Loucy (cell line): ENCODE data around the gene RIPK4.

ENCODE experiments used
- H2AFZ ChIP-seq: fragments of 200-600 bp; sonication (generic); 2 replicates; pipeline ENCODE4 v1.6.0; 2016; ENCODE audit warnings: antibody characterized with exemption, mild to moderate bottlenecking, low read length, moderate library complexity
- H3F3A ChIP-seq: fragments of 200-600 bp; 2 replicates; pipeline ENCODE4 v1.6.0; 2016; ENCODE audit warnings: antibody characterized with exemption, low read depth, mild to moderate bottlenecking
- H3K27me3 ChIP-seq: fragments of 200-600 bp; sonication (generic); 2 replicates; pipeline ENCODE4 v1.6.1; 2014; ENCODE audit warnings: low read length, mild to moderate bottlenecking; ENCODE audit not compliant: insufficient read depth, poor library complexity, severe bottlenecking
- H3K36me3 ChIP-seq: fragments of 200-600 bp; sonication (generic); 2 replicates; pipeline ENCODE4 v1.6.1; 2016; ENCODE audit warnings: low read length; ENCODE audit not compliant: insufficient read depth
- H3K4me1 ChIP-seq: fragments of 200-600 bp; sonication (generic); 2 replicates; pipeline ENCODE4 v1.5.1; 2014; ENCODE audit warnings: low read length, mild to moderate bottlenecking; ENCODE audit not compliant: insufficient read depth, poor library complexity, severe bottlenecking
- H3K4me2 ChIP-seq: fragments of 200-600 bp; sonication (generic); 2 replicates; pipeline ENCODE4 v1.6.0; 2014; ENCODE audit warnings: antibody characterized with exemption, low read length, low read depth, mild to moderate bottlenecking; ENCODE audit not compliant: poor library complexity, severe bottlenecking
- H3K4me3 ChIP-seq: fragments of 200-600 bp; sonication (generic); 2 replicates; pipeline ENCODE4 v1.5.1; 2014; ENCODE audit warnings: low read length, mild to moderate bottlenecking, mixed read lengths; ENCODE audit not compliant: poor library complexity, severe bottlenecking
- H3K79me2 ChIP-seq: fragments of 200-600 bp; sonication (generic); 2 replicates; pipeline ENCODE4 v1.6.1; 2014; ENCODE audit warnings: low read length; ENCODE audit not compliant: insufficient read depth
- H3K9ac ChIP-seq: fragments of 200-600 bp; sonication (generic); 2 replicates; pipeline ENCODE4 v1.6.0; 2014; ENCODE audit warnings: mild to moderate bottlenecking, low read depth, low read length, moderate library complexity; ENCODE audit not compliant: poor library complexity, severe bottlenecking
- H3K9me2 ChIP-seq: fragments of 200-600 bp; sonication (generic); replicated peaks from 2 replicates; pipeline ENCODE4 v1.6.1; 2016; ENCODE audit warnings: low read depth, low read length, mixed read lengths
- H3K9me3 ChIP-seq: fragments of 200-600 bp; sonication (generic); 2 replicates; pipeline ENCODE4 v1.6.1; 2014; ENCODE audit warnings: mild to moderate bottlenecking, antibody characterized with exemption, low read length, low read depth; ENCODE audit not compliant: insufficient read depth
- H4K20me1 ChIP-seq: fragments of 200-600 bp; sonication (generic); 2 replicates; pipeline ENCODE4 v1.6.0; 2014; ENCODE audit warnings: antibody characterized with exemption, low read length, mild to moderate bottlenecking; ENCODE audit not compliant: insufficient read depth, poor library complexity, severe bottlenecking
- CTCF ChIP-seq: fragments of 200-600 bp; sonication (generic); conservative IDR thresholded peaks from 2 replicates; pipeline ENCODE4 v1.5.1; 2014; ENCODE audit warnings: mild to moderate bottlenecking, antibody characterized with exemption, low read length
- EZH2phosphoT487 ChIP-seq: fragments of 200-600 bp; IDR thresholded peaks from 2 replicates; pipeline ENCODE4 v1.6.1; 2018; ENCODE audit warnings: antibody characterized with exemption, mild to moderate bottlenecking, moderate library complexity, borderline replicate concordance

Gene RIPK4

GRCh38 chr21:41803316-41803715 is 36.5 kb upstream of the RIPK4 start:
- H3K4me2 ChIP-seq, result no peak overlapping the region
- no peaks in the 10 kb centered on the region for H3K9me3 ChIP-seq
- no peaks in the 10 kb centered on the region for H4K20me1 ChIP-seq
- H3K4me1 ChIP-seq, result no peaks in the 10 kb centered on the region
- no peak overlapping the region for H3K4me3 ChIP-seq
- H3F3A ChIP-seq, result no peaks in the 10 kb centered on the region
- H3K9ac ChIP-seq, result no peak overlapping the region
- H3K27me3 ChIP-seq, result no peaks in the 10 kb centered on the region
- peaks cover 38% of the 10 kb centered on the region; the same call in 1 of the 2 replicates for H3K36me3 ChIP-seq
- TF ChIP-seq CTCF (no peak), EZH2phosphoT487 (no peak)
- no peak overlapping the region for H2AFZ ChIP-seq
- no peaks in the 10 kb centered on the region for H3K9me2 ChIP-seq
- no peaks in the 10 kb centered on the region for H3K79me2 ChIP-seq

- TF ChIP-seq EZH2phosphoT487 (no peak), CTCF (no peak)
- Histone ChIP-seq H3K79me2 (no peaks in the 10 kb centered on the region), H3F3A (no peaks in the 10 kb centered on the region), H3K4me2 (no peak overlapping the region), H3K9me3 (no peaks in the 10 kb centered on the region), H3K36me3 (peaks cover 43% of the 10 kb centered on the region; the same call in 1 of the 2 replicates), H3K9me2 (no peaks in the 10 kb centered on the region), H3K27me3 (no peaks in the 10 kb centered on the region), H2AFZ (no peak overlapping the region), H3K4me3 (no peak overlapping the region), H3K4me1 (no peaks in the 10 kb centered on the region), H4K20me1 (no peaks in the 10 kb centered on the region), H3K9ac (no peak overlapping the region)
Observed at GRCh38 chr21:41802684-41803083, 35.8 kb upstream of the RIPK4 start.

- H2AFZ ChIP-seq, result no peak overlapping the region
- no peaks in the 10 kb centered on the region for H4K20me1 ChIP-seq
- no peaks in the 10 kb centered on the region for H3K79me2 ChIP-seq
- H3K9me3 ChIP-seq, result no peaks in the 10 kb centered on the region
- H3K4me1 ChIP-seq, result no peaks in the 10 kb centered on the region
- H3F3A ChIP-seq, result no peaks in the 10 kb centered on the region
- no peak overlapping the region for H3K4me3 ChIP-seq
- H3K36me3 ChIP-seq, result peaks cover 43% of the 10 kb centered on the region; the same call in 1 of the 2 replicates
- H3K9ac ChIP-seq, result no peak overlapping the region
- no peaks in the 10 kb centered on the region for H3K27me3 ChIP-seq
- H3K9me2 ChIP-seq, result no peaks in the 10 kb centered on the region
- H3K4me2 ChIP-seq, result no peak overlapping the region
- TF ChIP-seq EZH2phosphoT487 (no peak), CTCF (no peak)
Observed at GRCh38 chr21:41802198-41802584, 35.3 kb upstream of the RIPK4 start.
